Measurements from ENCODE around the gene FAM53B.

Gene FAM53B

GRCh38 chr10:124605856-124606812 lies 138.0 kb downstream of the FAM53B start:
- Histone ChIP-seq H3K27me3 (0 out of 2 replicates have a peak, but pooled peaks cover 4% of the 10 kb centered on the region), H4K20me1 (peaks cover 29% of the 10 kb centered on the region; the same call in 1 of the 2 replicates), H3K9ac (peak overlapping the region; percentile 58), H3K4me1 (peaks cover 90% of the 10 kb centered on the region), H3K4me3 (peak overlapping the region; percentile 48), H3K9me3 (no peaks in the 10 kb centered on the region), H3K4me2 (peak overlapping the region; percentile 92), H3K27ac (peak overlapping the region; percentile 80), H3K36me3 (no peaks in the 10 kb centered on the region)
- no peak for TF ChIP-seq Cebpa-rat (IDR thresholded peaks at IDR 0.05)

- Histone ChIP-seq H3K27ac (peak overlapping the region; percentile 94), H4K20me1 (peaks cover 32% of the 10 kb centered on the region), H3K36me3 (no peaks in the 10 kb centered on the region), H3K4me1 (peaks cover 92% of the 10 kb centered on the region), H3K27me3 (0 out of 2 replicates have a peak, but pooled peaks cover 4% of the 10 kb centered on the region), H3K9ac (peak overlapping the region; percentile 78), H3K9me3 (no peaks in the 10 kb centered on the region), H3K4me3 (peak overlapping the region; percentile 48), H3K4me2 (peak overlapping the region; percentile 92)
- no peak for TF ChIP-seq Cebpa-rat (IDR thresholded peaks at IDR 0.05)
Observed at GRCh38 chr10:124605481-124605855, 138.7 kb downstream of the FAM53B start.

- no peaks in the 10 kb centered on the region for H3K9me3 ChIP-seq
- H3K27ac ChIP-seq = peak overlapping the region; percentile 94
- no peaks in the 10 kb centered on the region for H3K36me3 ChIP-seq
- 0 out of 2 replicates have a peak, but pooled peaks cover 4% of the 10 kb centered on the region for H3K27me3 ChIP-seq
- peak overlapping the region; percentile 39 for H3K4me3 ChIP-seq
- H3K9ac ChIP-seq = peak overlapping the region; percentile 78
- peaks cover 92% of the 10 kb centered on the region for H3K4me1 ChIP-seq
- H3K4me2 ChIP-seq = peak overlapping the region; percentile 92
- peaks cover 37% of the 10 kb centered on the region for H4K20me1 ChIP-seq
- no peak for TF ChIP-seq Cebpa-rat (IDR thresholded peaks at IDR 0.05)
Observed at GRCh38 chr10:124605001-124605370, 139.2 kb downstream of the FAM53B start.

- H4K20me1 ChIP-seq = peaks cover 41% of the 10 kb centered on the region
- peak overlapping the region; percentile 78 for H3K9ac ChIP-seq
- peak overlapping the region; percentile 92 for H3K4me2 ChIP-seq
- H3K9me3 ChIP-seq = no peaks in the 10 kb centered on the region
- peaks cover 96% of the 10 kb centered on the region for H3K4me1 ChIP-seq
- no peaks in the 10 kb centered on the region for H3K36me3 ChIP-seq
- peak overlapping the region; percentile 39 for H3K4me3 ChIP-seq
- 0 out of 2 replicates have a peak, but pooled peaks cover 4% of the 10 kb centered on the region for H3K27me3 ChIP-seq
- peak overlapping the region; percentile 94 for H3K27ac ChIP-seq
- TF ChIP-seq Cebpa-rat (IDR thresholded peaks at IDR 0.05) = no peak
Observed at GRCh38 chr10:124604214-124605000, 139.8 kb downstream of the FAM53B start.

GRCh38 chr10:124603376-124604213 lies 140.6 kb downstream of the FAM53B start:
- Histone ChIP-seq H3K27ac (peak overlapping the region; percentile 94), H3K4me3 (no peak overlapping the region; the same call in 1 of the 2 replicates)
- no peak for TF ChIP-seq Cebpa-rat (IDR thresholded peaks at IDR 0.05)

GRCh38 chr10:124602646-124603365 lies 141.4 kb downstream of the FAM53B start:
- Histone ChIP-seq H3K4me1 (peaks cover 100% of the 10 kb centered on the region), H4K20me1 (peaks cover 33% of the 10 kb centered on the region), H3K27me3 (0 out of 2 replicates have a peak, but pooled peaks cover 4% of the 10 kb centered on the region), H3K4me2 (peak overlapping the region; percentile 92), H3K27ac (peak overlapping the region; percentile 94), H3K4me3 (peak overlapping the region; percentile 54; the same call in 1 of the 2 replicates), H3K36me3 (no peaks in the 10 kb centered on the region), H3K9ac (peak overlapping the region; percentile 78), H3K9me3 (no peaks in the 10 kb centered on the region)
- TF ChIP-seq Cebpa-rat (IDR thresholded peaks at IDR 0.05) = no peak

More at GRCh38 chr10:124603376-124604213, 140.6 kb downstream of the FAM53B start:
- Histone ChIP-seq H3K27me3 (0 out of 2 replicates have a peak, but pooled peaks cover 4% of the 10 kb centered on the region), H3K36me3 (no peaks in the 10 kb centered on the region), H3K4me1 (peaks cover 100% of the 10 kb centered on the region), H3K9ac (peak overlapping the region; percentile 78), H3K4me2 (peak overlapping the region; percentile 92), H3K9me3 (no peaks in the 10 kb centered on the region), H4K20me1 (peaks cover 41% of the 10 kb centered on the region)

- TF ChIP-seq Cebpa-rat (IDR thresholded peaks at IDR 0.05) = no peak
- peak overlapping the region; percentile 94 for H3K27ac ChIP-seq
Observed at GRCh38 chr10:124602121-124602561, 142.0 kb downstream of the FAM53B start.

GRCh38 chr10:124601431-124602120 lies 142.6 kb downstream of the FAM53B start:
- Histone ChIP-seq H3K27ac (peak overlapping the region; percentile 94), H3K4me3 (peak overlapping the region; percentile 54), H3K9ac (peak overlapping the region; percentile 78), H3K4me1 (peaks cover 100% of the 10 kb centered on the region), H3K4me2 (peak overlapping the region; percentile 92), H3K9me3 (no peaks in the 10 kb centered on the region), H4K20me1 (peaks cover 29% of the 10 kb centered on the region), H3K27me3 (no peaks in the 10 kb centered on the region), H3K36me3 (no peaks in the 10 kb centered on the region)
- TF ChIP-seq Cebpa-rat (IDR thresholded peaks at IDR 0.05) = no peak

More at GRCh38 chr10:124602121-124602561, 142.0 kb downstream of the FAM53B start:
- Histone ChIP-seq H3K4me1 (peaks cover 100% of the 10 kb centered on the region), H4K20me1 (peaks cover 29% of the 10 kb centered on the region), H3K4me3 (peak overlapping the region; percentile 54), H3K9me3 (no peaks in the 10 kb centered on the region), H3K27me3 (no peaks in the 10 kb centered on the region), H3K4me2 (peak overlapping the region; percentile 92), H3K36me3 (no peaks in the 10 kb centered on the region), H3K9ac (peak overlapping the region; percentile 78)
